Panc1 (cell line): ENCODE data around the gene HPCAL1. TPM values are rescaled to one million over a fixed set of nuclear protein-coding genes. Genes with fewer than 3 reads are reported as not detected.

Experiments
- ATAC-seq: fragments of 200-7000 bp; cut with Tn5 transposase; 2 replicates; pipeline ENCODE4 v1.9.1; 2020; ENCODE audit warnings: mild to moderate bottlenecking, moderate library complexity
- BruUV-seq: library from RNA; stranded (reverse); fragments of 400-500 nt; replicated peaks from 2 replicates; lab custom pipeline; 2021; lab: Mats Ljungman, UMichigan
- CTCF ChIA-PET: fragments of 300-600 bp; sonication (Branson Sonifier 250); formaldehyde crosslinking; loops from one replicate; lab custom pipeline; 2022; ENCODE audit warnings: antibody characterized with exemption; lab: Charles Lee
- POLR2A ChIA-PET: fragments of 300-600 bp; sonication (Branson Sonifier 250); formaldehyde crosslinking; loops from one replicate; lab custom pipeline; 2022; ENCODE audit warnings: antibody characterized with exemption; lab: Charles Lee
- DNase-seq: peaks from one replicate; pipeline ENCODE4 v3.0.0-alpha.2; 2010; ENCODE audit warnings: low read depth, low spot score
- H3K27ac ChIP-seq: 2 replicates; pipeline ENCODE4 v1.5.1; 2011; ENCODE audit warnings: mild to moderate bottlenecking, low read length, inconsistent platforms
- H3K27me3 ChIP-seq: fragments of 200-500 bp; sonication (Bioruptor generic); 2 replicates; pipeline ENCODE4 v1.6.0; 2014; ENCODE audit warnings: low read length, inconsistent platforms; ENCODE audit not compliant: control insufficient read depth, insufficient read depth
- H3K36me3 ChIP-seq: fragments of 200-500 bp; sonication (Bioruptor generic); 2 replicates; pipeline ENCODE4 v1.5.1; 2014; ENCODE audit warnings: inconsistent platforms, mild to moderate bottlenecking, low read length, moderate library complexity; ENCODE audit not compliant: control insufficient read depth, insufficient read depth
- H3K4me1 ChIP-seq: 2 replicates; pipeline ENCODE4 v1.5.1; 2011; ENCODE audit warnings: inconsistent platforms, mild to moderate bottlenecking, low read length, moderate library complexity; ENCODE audit not compliant: control insufficient read depth, insufficient read depth
- H3K4me3 ChIP-seq, 2 experiments: 2 replicates each; pipeline ENCODE4 v1.5.1; 2011 to 2012; ENCODE audit warnings: low read depth in 2 of 2, low read length in 2 of 2, mild to moderate bottlenecking in 2 of 2, inconsistent platforms in 1 of 2, moderate library complexity in 1 of 2
- H3K9me3 ChIP-seq: fragments of 200-500 bp; sonication (Bioruptor generic); 2 replicates; pipeline ENCODE4 v1.5.1; 2014; ENCODE audit warnings: low read depth, mild to moderate bottlenecking, inconsistent platforms, low read length, moderate library complexity; ENCODE audit not compliant: control insufficient read depth, insufficient read depth
- CTCF ChIP-seq: fragments of 450-650 bp; IDR thresholded peaks from 2 replicates; pipeline ENCODE4 v1.5.1; 2017; ENCODE audit warnings: mild to moderate bottlenecking
- POLR2AphosphoS5 ChIP-seq: IDR thresholded peaks from 2 replicates; pipeline ENCODE4 v1.6.1; 2012; ENCODE audit warnings: mild to moderate bottlenecking, low read depth, low read length, moderate library complexity
- REST ChIP-seq, 2 experiments: IDR thresholded peaks; 2 replicates each; pipeline ENCODE4 v1.6.1; 2011 to 2012; ENCODE audit warnings: low read depth in 2 of 2, control low read depth in 1 of 2, low read length in 1 of 2, mild to moderate bottlenecking in 1 of 2, moderate library complexity in 1 of 2; ENCODE audit not compliant: insufficient read depth in 1 of 2
- SIN3A ChIP-seq: IDR thresholded peaks from 2 replicates; pipeline ENCODE4 v1.6.1; 2012; ENCODE audit warnings: low read depth, mild to moderate bottlenecking, low read length, moderate library complexity, borderline replicate concordance; ENCODE audit not compliant: insufficient read depth
- TCF7L2 ChIP-seq: IDR thresholded peaks from 2 replicates; pipeline ENCODE4 v1.6.1; 2011; ENCODE audit warnings: mild to moderate bottlenecking, low read depth, low read length, inconsistent platforms
- in situ Hi-C: cut with HindIII; loops from 2 replicates; pipeline ENCODE4 v1.10.0; 2016; ENCODE audit warnings: low sequenced_read_pairs, low pct_unique_long_range_greater_than_20kb
- intact Hi-C: fragments of 100-400 bp; cut with micrococcal nuclease; formaldehyde crosslinking; loops from one replicate; pipeline ENCODE4 v1.10.0; 2022; ENCODE audit not compliant: unreplicated experiment
- total RNA-seq: library from RNA; stranded (reverse); gene quantifications from one replicate; pipeline ENCODE4 v1.2.1, GENCODE V29; 2021; ENCODE audit not compliant: unreplicated experiment

HPCAL1 gene
- total RNA-seq, 1 experiment from 2014 or later, result 234 TPM

GRCh38 chr2:10397297-10397875 lies 94.7 kb downstream of the HPCAL1 start:
- H3K36me3 ChIP-seq, result 0 out of 2 replicates have a peak, but pooled peaks cover 3% of the 10 kb centered on the region
- BruUV-seq, result no TSS peak
- peak; percentile 10; the same call in 1 of the 2 replicates for ATAC-seq
- peak overlapping the region; percentile 71 for H3K27ac ChIP-seq
- in situ Hi-C loops, result no loop called here
- TF ChIP-seq CTCF (no peak), POLR2AphosphoS5 (no peak), SIN3A (no peak), TCF7L2 (no peak), REST (IDR thresholded peaks at IDR 0.05; ENCODE audit: insufficient read depth in 1 of 2, low read depth in 2 of 2, low read length in 1 of 2) (no peak)
- no peak for DNase-seq
- H3K9me3 ChIP-seq, result no peaks in the 10 kb centered on the region
- H3K4me1 ChIP-seq, result peaks cover 49% of the 10 kb centered on the region
- intact Hi-C loops, result no loop called here
- CTCF ChIA-PET, result interaction anchor here (1.0 kb wide), 1 partner anchor 11 kb away, joined by 3 read pairs; no protein-coding TSS in a partner anchor
- H3K27me3 ChIP-seq, result no peaks in the 10 kb centered on the region
- H3K4me3 ChIP-seq, result no peak overlapping the region
- POLR2A ChIA-PET, result no interaction called here

GRCh38 chr2:10397878-10398277 lies 95.2 kb downstream of the HPCAL1 start:
- H3K27me3 ChIP-seq, result no peaks in the 10 kb centered on the region
- CTCF ChIA-PET, result interaction anchor here (1.0 kb wide), 1 partner anchor 11 kb away, joined by 3 read pairs; no protein-coding TSS in a partner anchor
- 0 out of 2 replicates have a peak, but pooled peaks cover 3% of the 10 kb centered on the region for H3K36me3 ChIP-seq
- peak; percentile 5; the same call in 1 of the 2 replicates for ATAC-seq
- in situ Hi-C loops, result no loop called here
- no peak for TF ChIP-seq POLR2AphosphoS5
- no peak for TF ChIP-seq CTCF
- no peak for TF ChIP-seq REST (IDR thresholded peaks at IDR 0.05; ENCODE audit: insufficient read depth in 1 of 2, low read depth in 2 of 2, low read length in 1 of 2)
- no peak for TF ChIP-seq TCF7L2
- no peak for TF ChIP-seq SIN3A
- no peak overlapping the region for H3K4me3 ChIP-seq
- intact Hi-C loops, result no loop called here
- peaks cover 49% of the 10 kb centered on the region for H3K4me1 ChIP-seq
- no peak for DNase-seq
- peak overlapping the region; percentile 71 for H3K27ac ChIP-seq
- POLR2A ChIA-PET, result no interaction called here
- BruUV-seq, result no TSS peak
- H3K9me3 ChIP-seq, result no peaks in the 10 kb centered on the region
